HG03378 (cell line): Measurements from ENCODE around the gene LIPK.
A peak's percentile ranks its signal among the peaks of the same experiment; 100 is the strongest.
"Not testable (repeated sequence)": the region's sequence is repeated elsewhere in the genome, so short reads cannot be mapped to it uniquely, and the experiment has no call there.

Source experiments
- ATAC-seq: cut with Tn5 transposase; IDR thresholded peaks from one replicate; pipeline ENCODE4 v1.9.1; 2021; ENCODE audit warnings: mild to moderate bottlenecking, moderate library complexity; ENCODE audit not compliant: unreplicated experiment

LIPK gene

GRCh38 chr10:88705958-88706357 lies at the start of gene LIPK:
LIPK (plus strand) TSS chr10:88706249; CDS start chr10:88724544, 18,295 bp downstream.
- no peak for ATAC-seq

GRCh38 chr10:88657901-88658300 lies 48.1 kb upstream of the LIPK start:
- no peak for ATAC-seq

GRCh38 chr10:88659725-88660597 lies 46.1 kb upstream of the LIPK start:
- ATAC-seq: no peak

GRCh38 chr10:88660598-88660884 lies 45.5 kb upstream of the LIPK start:
- no peak for ATAC-seq

- ATAC-seq: no peak
Measured at GRCh38 chr10:88661018-88661417, 45.0 kb upstream of the LIPK start.

GRCh38 chr10:88661577-88661976 lies 44.5 kb upstream of the LIPK start:
- no peak for ATAC-seq

- not testable (repeated sequence) for ATAC-seq
Measured at GRCh38 chr10:88663153-88663552, 42.9 kb upstream of the LIPK start.

- ATAC-seq: no peak
Measured at GRCh38 chr10:88664142-88664541, 41.9 kb upstream of the LIPK start, which contains the start of gene LIPF. LIPF (plus strand) TSS chr10:88664442; CDS start chr10:88667298, 2,856 bp downstream.

- no peak for ATAC-seq
Measured at GRCh38 chr10:88668465-88668864, 37.6 kb upstream of the LIPK start.

GRCh38 chr10:88670497-88670896 lies 35.6 kb upstream of the LIPK start:
- peak; percentile 56 for ATAC-seq

- no peak for ATAC-seq
Measured at GRCh38 chr10:88672041-88672440, 34.0 kb upstream of the LIPK start.

GRCh38 chr10:88676283-88677060 lies 29.6 kb upstream of the LIPK start:
- no peak for ATAC-seq

GRCh38 chr10:88680958-88681357 lies 25.1 kb upstream of the LIPK start:
- ATAC-seq: no peak

- no peak for ATAC-seq
Measured at GRCh38 chr10:88682491-88682890, 23.6 kb upstream of the LIPK start.

GRCh38 chr10:88687853-88688467 lies 18.1 kb upstream of the LIPK start:
- no peak for ATAC-seq

GRCh38 chr10:88689366-88689765 lies 16.7 kb upstream of the LIPK start:
- no peak for ATAC-seq

- no peak for ATAC-seq
Measured at GRCh38 chr10:88693392-88694020, 12.5 kb upstream of the LIPK start.

- no peak for ATAC-seq
Measured at GRCh38 chr10:88702848-88703597, 3.0 kb upstream of the LIPK start.

GRCh38 chr10:88707429-88708155 lies 1.5 kb downstream of the LIPK start:
- ATAC-seq: no peak

GRCh38 chr10:88709361-88709760 lies 3.3 kb downstream of the LIPK start:
- ATAC-seq: not testable (repeated sequence)
